SK-N-SH (cell line): ENCODE results near the gene MCUB. TPM values are rescaled to one million over a fixed set of nuclear protein-coding genes. Genes with fewer than 3 reads are reported as not detected.
"Not testable (repeated sequence)": the region's sequence is repeated elsewhere in the genome, so short reads cannot be mapped to it uniquely, and the experiment has no call there.

Source experiments
- CTCF ChIA-PET: fragments of 300-600, 350-600 bp; formaldehyde crosslinking; extraction: SDS; loops from one replicate; lab custom pipeline; 2021; lab: Yijun Ruan, JAX
- POLR2A ChIA-PET: fragments of 350-600 bp; sonication (Branson Sonifier 250); formaldehyde crosslinking; extraction: SDS; loops from one replicate; lab custom pipeline; 2020; ENCODE audit warnings: antibody characterized with exemption, inconsistent platforms; lab: Yijun Ruan, JAX
- DNase-seq: peaks from one replicate; pipeline ENCODE4 v3.0.0; 2012
- H2AFZ ChIP-seq: fragments of 200-600 bp; sonication (generic); 2 replicates; pipeline ENCODE4 v1.8.1; 2016; ENCODE audit warnings: antibody characterized with exemption, mild to moderate bottlenecking, low read depth
- H3F3A ChIP-seq: fragments of 200-600 bp; sonication (generic); replicated peaks from 2 replicates; pipeline ENCODE3; 2016; ENCODE audit warnings: antibody characterized with exemption, mild to moderate bottlenecking; ENCODE audit not compliant: insufficient read depth
- H3K27ac ChIP-seq, 2 experiments: fragments of 200-500 bp in 1 of 2; fragments of 200-600 bp in 1 of 2; sonication (Bioruptor generic) in 1 of 2; sonication (generic), shearing (Covaris generic) in 1 of 2; 2 replicates each; pipeline versions ENCODE4 v1.5.1 to v1.6.1; 2014 to 2016; ENCODE audit warnings: low read depth in 2 of 2, inconsistent platforms in 1 of 2, low read length in 1 of 2, mild to moderate bottlenecking in 1 of 2, mixed read lengths in 1 of 2
- H3K27me3 ChIP-seq: fragments of 200-600 bp; sonication (generic), shearing (Covaris generic); 2 replicates; pipeline ENCODE4 v1.6.1; 2016; ENCODE audit warnings: mixed run types; ENCODE audit not compliant: insufficient read depth
- H3K36me3 ChIP-seq, 2 experiments: fragments of 200-500 bp in 1 of 2; fragments of 200-600 bp in 1 of 2; sonication (Bioruptor generic) in 1 of 2; sonication (generic) in 1 of 2; replicated peaks in 1 of 2; 2 replicates each; pipeline versions ENCODE3 to v1.5.1; 2014 to 2016; ENCODE audit warnings: low read length in 1 of 2, mild to moderate bottlenecking in 1 of 2; ENCODE audit not compliant: insufficient read depth in 2 of 2, control insufficient read depth in 1 of 2
- H3K4me1 ChIP-seq, 2 experiments: fragments of 200-500 bp in 1 of 2; fragments of 200-600 bp in 1 of 2; sonication (Bioruptor generic) in 1 of 2; sonication (generic), shearing (Covaris generic) in 1 of 2; 2 replicates each; pipeline versions ENCODE4 v1.5.1 to v1.6.1; 2014 to 2016; ENCODE audit warnings: low read depth in 1 of 2, low read length in 1 of 2, mixed run types in 1 of 2; ENCODE audit not compliant: insufficient read depth in 2 of 2, control insufficient read depth in 1 of 2
- H3K4me2 ChIP-seq: fragments of 200-600 bp; sonication (generic), shearing (Covaris generic); 2 replicates; pipeline ENCODE4 v1.6.1; 2017; ENCODE audit warnings: mixed run types
- H3K4me3 ChIP-seq, 2 experiments: fragments of 200-500 bp in 1 of 2; fragments of 200-600 bp in 1 of 2; sonication (Bioruptor generic) in 1 of 2; sonication (generic), shearing (Covaris generic) in 1 of 2; 2 replicates each; pipeline versions ENCODE4 v1.5.1 to v1.8.1; 2014 to 2016; ENCODE audit warnings: low read depth in 2 of 2, inconsistent platforms in 1 of 2, low read length in 1 of 2, mild to moderate bottlenecking in 1 of 2, mixed read lengths in 1 of 2, moderate library complexity in 1 of 2
- H3K79me2 ChIP-seq: fragments of 200-600 bp; sonication (generic); 2 replicates; pipeline ENCODE4 v1.8.1; 2017; ENCODE audit warnings: mild to moderate bottlenecking; ENCODE audit not compliant: insufficient read depth
- H3K9ac ChIP-seq: fragments of 200-600 bp; sonication (generic); 2 replicates; pipeline ENCODE4 v1.6.1; 2017; ENCODE audit warnings: mixed run types
- H3K9me2 ChIP-seq: fragments of 200-600 bp; sonication (generic); 2 replicates; pipeline ENCODE4 v1.6.1; 2017; ENCODE audit warnings: mixed run types
- H3K9me3 ChIP-seq: fragments of 200-600 bp; sonication (generic); 2 replicates; pipeline ENCODE4 v1.6.1; 2017; ENCODE audit warnings: mixed run types, mild to moderate bottlenecking, moderate library complexity
- H4K20me1 ChIP-seq: fragments of 200-600 bp; sonication (generic); 2 replicates; pipeline ENCODE4 v1.6.1; 2017; ENCODE audit warnings: mild to moderate bottlenecking, mixed run types; ENCODE audit not compliant: insufficient read depth
- CHD2 ChIP-seq: fragments of 150-350 bp; IDR thresholded peaks from 2 replicates; pipeline ENCODE4 v1.6.1; 2018; ENCODE audit warnings: low read length; ENCODE audit not compliant: partially characterized antibody
- CTCF ChIP-seq: fragments of 200-600 bp; sonication (generic); IDR thresholded peaks from 2 replicates; pipeline ENCODE4 v1.6.1; 2017; ENCODE audit warnings: antibody characterized with exemption, mild to moderate bottlenecking, moderate library complexity
- FOSL2 ChIP-seq: IDR thresholded peaks from 2 replicates; pipeline ENCODE4 v1.4.0; 2012; ENCODE audit warnings: low read depth, mild to moderate bottlenecking, moderate library complexity, borderline replicate concordance
- FOXJ3 ChIP-seq: sonication (generic); formaldehyde crosslinking; IDR thresholded peaks from 2 replicates; pipeline ENCODE4 v1.5.1; 2020; ENCODE audit warnings: mild to moderate bottlenecking, missing genetic modification reagents
- FOXM1 ChIP-seq: IDR thresholded peaks from 2 replicates; pipeline ENCODE4 v1.4.0; 2012; ENCODE audit warnings: low read depth, mild to moderate bottlenecking
- MXI1 ChIP-seq: IDR thresholded peaks from 2 replicates; pipeline ENCODE4 v1.6.1; 2012; ENCODE audit warnings: mild to moderate bottlenecking, low read depth, low read length, improper control_type of control experiment
- NFIC ChIP-seq: IDR thresholded peaks from 2 replicates; pipeline ENCODE4 v1.4.0; 2012; ENCODE audit warnings: borderline replicate concordance
- SIN3A ChIP-seq: IDR thresholded peaks from 2 replicates; pipeline ENCODE4 v1.6.1; 2012; ENCODE audit warnings: low read depth, mild to moderate bottlenecking, low read length, moderate library complexity, borderline replicate concordance
- SMC3 ChIP-seq: IDR thresholded peaks from 2 replicates; pipeline ENCODE4 v1.6.1; 2012; ENCODE audit warnings: low read depth, low read length, improper control_type of control experiment
- TAF1 ChIP-seq: IDR thresholded peaks from 2 replicates; pipeline ENCODE4 v1.6.1; 2012; ENCODE audit warnings: low read depth, mild to moderate bottlenecking, low read length, moderate library complexity, borderline replicate concordance
- TEAD4 ChIP-seq: IDR thresholded peaks from 2 replicates; pipeline ENCODE4 v1.4.0; 2012; ENCODE audit warnings: mild to moderate bottlenecking, borderline replicate concordance; ENCODE audit not compliant: insufficient read depth
- YY1 ChIP-seq: IDR thresholded peaks from 2 replicates; pipeline ENCODE4 v1.4.0; 2012; ENCODE audit warnings: low read depth, mild to moderate bottlenecking
- WGBS: methylation state at CpG from one replicate; pipeline ENCODE4 v1.1.6; 2017; ENCODE audit warnings: low lambda C conversion rate; 5-methylcytosine and 5-hydroxymethylcytosine counted together
- polyA plus RNA-seq, 3 experiments: library from polyadenylated mRNA; depleted of rRNA; stranded (reverse); fragments of >200 nt; gene quantifications; 2 replicates each; pipeline ENCODE4 v1.2.3, GENCODE V29; 2012

The MCUB gene
- polyA plus RNA-seq, 1 of the 3 experiments (the other 2 are of a cell fraction): 39.3 TPM

- Histone ChIP-seq H3K27me3 (no peaks in the 10 kb centered on the region), H3K36me3 (no peaks in the 10 kb centered on the region), H3K4me3 (no peak overlapping the region), H3K4me1 (no peaks in the 10 kb centered on the region; a peak in 1 of 4 replicates), H3F3A (no peaks in the 10 kb centered on the region), H4K20me1 (no peaks in the 10 kb centered on the region), H3K9me2 (no peaks in the 10 kb centered on the region), H3K9ac (no peak overlapping the region), H3K9me3 (no peaks in the 10 kb centered on the region), H3K79me2 (no peaks in the 10 kb centered on the region; the same call in 1 of the 2 replicates), H3K4me2 (no peak overlapping the region), H2AFZ (no peak overlapping the region), H3K27ac (no peak overlapping the region)
- 100% methylated on average over 3 of the region's 3 CpGs for WGBS
- TF ChIP-seq FOXM1 (no peak), FOSL2 (no peak), NFIC (no peak), YY1 (no peak), CHD2 (no peak), SMC3 (no peak)
- POLR2A ChIA-PET: no interaction called here
- CTCF ChIA-PET: interaction anchor here (0.7 kb wide), 1 partner anchor 552 kb away, joined by 3 read pairs; no protein-coding TSS in a partner anchor
- no peak for DNase-seq
Observed at GRCh38 chr4:109578846-109579245, 18.8 kb downstream of the MCUB start.

- DNase-seq, H3F3A ChIP-seq, H3K4me2 ChIP-seq, H3K36me3 ChIP-seq, H3K4me3 ChIP-seq, CTCF ChIA-PET, H3K9me3 ChIP-seq, H3K27me3 ChIP-seq, H3K9me2 ChIP-seq, H3K27ac ChIP-seq, H3K79me2 ChIP-seq, H2AFZ ChIP-seq, H4K20me1 ChIP-seq, POLR2A ChIA-PET, H3K4me1 ChIP-seq, H3K9ac ChIP-seq: not testable (repeated sequence)
- 93% methylated on average over 5 of the region's 5 CpGs for WGBS
Observed at GRCh38 chr4:109579997-109580396, 20.0 kb downstream of the MCUB start.

GRCh38 chr4:109588176-109588575 lies 28.1 kb downstream of the MCUB start:
- TF ChIP-seq CTCF (no peak), MXI1 (no peak), TAF1 (no peak), TEAD4 (no peak), SIN3A (no peak), FOXJ3 (CRISPR knock-in tag) (no peak)
- Histone ChIP-seq H3K79me2 (no peaks in the 10 kb centered on the region), H3K27me3 (no peaks in the 10 kb centered on the region), H3K4me1 (no peaks in the 10 kb centered on the region; a peak in 1 of 4 replicates), H3K36me3 (no peaks in the 10 kb centered on the region), H3K9me2 (no peaks in the 10 kb centered on the region), H4K20me1 (no peaks in the 10 kb centered on the region), H3K9me3 (no peaks in the 10 kb centered on the region), H3K4me3 (no peak overlapping the region), H3K4me2 (no peak overlapping the region), H2AFZ (no peak overlapping the region), H3K27ac (no peak overlapping the region), H3F3A (no peaks in the 10 kb centered on the region), H3K9ac (no peak overlapping the region)
- ChIA-PET CTCF (no interaction called here), POLR2A (no interaction called here)
- DNase-seq: no peak
- WGBS: 90% methylated on average over 4 of the region's 4 CpGs
